ENCODE measurements around the gene ADCY9.
"Not testable (repeated sequence)": the region's sequence is repeated elsewhere in the genome, so short reads cannot be mapped to it uniquely, and the experiment has no call there.

ADCY9 gene

DNA sequence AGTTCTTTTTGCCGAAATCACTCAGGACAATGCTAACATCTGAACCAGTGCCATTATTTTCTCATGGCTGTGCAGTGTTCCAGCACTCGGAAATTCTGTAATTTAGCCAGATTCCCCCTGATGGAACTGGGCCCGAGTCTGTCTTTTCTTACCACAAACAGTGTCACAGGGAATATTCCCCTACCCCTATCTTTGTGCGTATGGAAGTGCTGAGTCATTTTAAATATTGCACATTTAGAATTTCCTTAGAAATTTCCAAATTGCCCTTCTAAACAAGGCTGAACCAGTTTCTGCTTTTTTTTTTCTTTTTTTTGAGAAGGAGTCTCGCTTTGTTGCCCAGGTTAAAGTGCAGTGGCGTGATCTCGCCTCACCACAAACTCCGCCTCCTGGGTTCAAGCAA, 147.7 kb downstream of the ADCY9 start:
- Histone ChIP-seq H3K36me3 (ENCODE audit: control insufficient read depth, insufficient read depth, low read length) (peaks cover 3% of the 10 kb centered on the region; the same call in 1 of the 2 replicates), H3K9ac (ENCODE audit: low read length) (no peak overlapping the region), H3K9me3 (ENCODE audit: control insufficient read depth, insufficient read depth, low read depth, low read length) (0 out of 2 replicates have a peak, but pooled peaks cover 3% of the 10 kb centered on the region), H3K27me3 (ENCODE audit: control insufficient read depth, insufficient read depth, low read length) (no peaks in the 10 kb centered on the region), H3K4me3 (ENCODE audit: low read depth, low read length) (no peak overlapping the region), H3K27ac (ENCODE audit: low read depth, low read length) (no peak overlapping the region), H3K4me1 (ENCODE audit: control insufficient read depth, insufficient read depth, low read length) (peaks cover 6% of the 10 kb centered on the region; the same call in 1 of the 2 replicates)

DNA sequence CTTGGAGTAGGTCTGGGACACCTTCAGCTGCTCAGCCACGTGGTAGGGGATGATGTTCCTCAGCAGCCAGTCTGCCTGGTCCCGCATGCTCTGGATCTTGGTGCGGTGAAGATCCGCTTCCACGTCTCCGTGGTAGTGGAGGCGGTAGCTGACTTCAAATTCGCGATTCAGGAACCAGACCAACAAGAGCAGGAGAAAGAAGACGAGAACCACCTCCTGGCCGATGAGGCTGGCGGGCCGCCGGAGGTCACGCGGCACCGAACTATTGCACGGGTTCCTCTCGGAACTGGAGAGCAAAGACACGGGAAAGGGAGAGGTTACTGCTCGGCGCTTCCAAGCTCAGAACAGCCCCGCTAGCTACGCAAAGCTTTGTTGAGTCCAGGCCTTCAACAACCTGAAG, 149.6 kb downstream of the ADCY9 start:
- H3K4me3 ChIP-seq (ENCODE audit: low read depth, low read length), result no peak overlapping the region
- H3K27me3 ChIP-seq (ENCODE audit: control insufficient read depth, insufficient read depth, low read length), result no peaks in the 10 kb centered on the region; the same call in 1 of the 2 replicates
- no peak overlapping the region for H3K9ac ChIP-seq (ENCODE audit: low read length)
- peaks cover 3% of the 10 kb centered on the region; the same call in 1 of the 2 replicates for H3K36me3 ChIP-seq (ENCODE audit: control insufficient read depth, insufficient read depth, low read length)
- no peak overlapping the region for H3K27ac ChIP-seq (ENCODE audit: low read depth, low read length)
- 0 out of 2 replicates have a peak, but pooled peaks cover 3% of the 10 kb centered on the region for H3K9me3 ChIP-seq (ENCODE audit: control insufficient read depth, insufficient read depth, low read depth, low read length)
- H3K4me1 ChIP-seq (ENCODE audit: control insufficient read depth, insufficient read depth, low read length), result peaks cover 11% of the 10 kb centered on the region

DNA sequence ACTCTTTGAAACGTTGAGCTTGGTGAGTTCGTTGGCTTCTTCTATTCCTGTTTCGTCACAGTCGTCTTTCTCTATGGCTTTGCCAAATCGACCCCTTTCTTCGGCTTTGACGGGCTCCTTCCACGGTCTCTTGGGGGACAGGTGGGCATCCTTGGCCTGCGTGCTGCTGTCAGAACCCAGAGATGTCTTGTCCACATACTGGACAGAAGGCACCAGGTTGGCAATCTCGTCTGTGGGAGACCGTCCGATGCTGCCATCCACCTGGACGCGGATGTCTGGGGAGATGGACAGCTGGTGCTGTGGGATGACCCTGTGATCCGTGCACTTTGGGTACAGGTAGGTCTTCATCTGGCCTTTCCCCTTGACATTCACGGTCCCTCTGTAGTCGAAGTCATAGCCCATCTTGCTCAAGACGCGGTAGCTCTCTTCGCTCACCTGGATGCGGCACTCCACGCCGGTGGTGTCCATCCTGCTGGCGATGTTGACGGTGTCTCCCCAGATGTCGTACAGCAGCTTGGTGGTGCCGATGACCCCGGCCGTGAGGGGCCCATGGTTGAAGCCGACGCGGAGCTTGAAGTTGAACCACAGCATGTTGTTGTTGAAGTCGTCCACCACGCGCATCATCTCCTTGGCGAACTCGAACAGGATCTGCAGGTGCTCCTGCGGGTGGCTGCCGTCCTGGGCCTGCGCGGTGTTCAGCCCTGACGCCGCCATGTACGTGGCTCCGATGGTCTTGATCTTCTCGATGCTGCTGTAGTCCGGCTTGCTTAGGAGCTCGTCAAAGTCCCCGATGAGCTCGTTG, 150.3 kb downstream of the ADCY9 start:
- peaks cover 11% of the 10 kb centered on the region for H3K4me1 ChIP-seq (ENCODE audit: control insufficient read depth, insufficient read depth, low read length)
- no peak overlapping the region for H3K27ac ChIP-seq (ENCODE audit: low read depth, low read length)
- no peaks in the 10 kb centered on the region; the same call in 1 of the 2 replicates for H3K27me3 ChIP-seq (ENCODE audit: control insufficient read depth, insufficient read depth, low read length)
- no peak overlapping the region for H3K9ac ChIP-seq (ENCODE audit: low read length)
- H3K36me3 ChIP-seq (ENCODE audit: control insufficient read depth, insufficient read depth, low read length), result peaks cover 3% of the 10 kb centered on the region; the same call in 1 of the 2 replicates
- 0 out of 2 replicates have a peak, but pooled peaks cover 3% of the 10 kb centered on the region for H3K9me3 ChIP-seq (ENCODE audit: control insufficient read depth, insufficient read depth, low read depth, low read length)
- no peak overlapping the region for H3K4me3 ChIP-seq (ENCODE audit: low read depth, low read length)

DNA sequence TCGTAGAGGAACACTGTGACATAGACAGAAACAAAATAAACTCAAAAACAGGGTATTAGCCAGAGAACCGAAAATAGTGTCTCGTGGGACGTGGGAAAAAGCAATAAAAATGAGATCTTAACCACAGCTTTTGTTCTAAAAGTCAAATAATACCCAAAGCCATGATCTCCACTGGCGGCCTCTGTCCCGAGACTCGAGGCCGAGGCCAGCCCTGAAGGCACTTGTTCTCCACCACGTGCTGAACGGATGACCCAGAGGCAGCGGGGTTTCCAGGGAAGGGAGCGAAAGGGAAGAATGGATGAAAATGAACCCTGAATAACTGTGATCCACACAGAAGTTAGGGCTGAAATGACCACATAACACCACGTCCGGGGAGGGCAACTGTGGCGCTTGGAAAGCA, 150.9 kb downstream of the ADCY9 start:
- Histone ChIP-seq H3K27me3 (ENCODE audit: control insufficient read depth, insufficient read depth, low read length) (no peaks in the 10 kb centered on the region; the same call in 1 of the 2 replicates), H3K9me3 (ENCODE audit: control insufficient read depth, insufficient read depth, low read depth, low read length) (0 out of 2 replicates have a peak, but pooled peaks cover 3% of the 10 kb centered on the region), H3K27ac (ENCODE audit: low read depth, low read length) (no peak overlapping the region), H3K9ac (ENCODE audit: low read length) (no peak overlapping the region), H3K4me1 (ENCODE audit: control insufficient read depth, insufficient read depth, low read length) (peaks cover 11% of the 10 kb centered on the region), H3K36me3 (ENCODE audit: control insufficient read depth, insufficient read depth, low read length) (peaks cover 3% of the 10 kb centered on the region; the same call in 1 of the 2 replicates), H3K4me3 (ENCODE audit: low read depth, low read length) (no peak overlapping the region)

DNA sequence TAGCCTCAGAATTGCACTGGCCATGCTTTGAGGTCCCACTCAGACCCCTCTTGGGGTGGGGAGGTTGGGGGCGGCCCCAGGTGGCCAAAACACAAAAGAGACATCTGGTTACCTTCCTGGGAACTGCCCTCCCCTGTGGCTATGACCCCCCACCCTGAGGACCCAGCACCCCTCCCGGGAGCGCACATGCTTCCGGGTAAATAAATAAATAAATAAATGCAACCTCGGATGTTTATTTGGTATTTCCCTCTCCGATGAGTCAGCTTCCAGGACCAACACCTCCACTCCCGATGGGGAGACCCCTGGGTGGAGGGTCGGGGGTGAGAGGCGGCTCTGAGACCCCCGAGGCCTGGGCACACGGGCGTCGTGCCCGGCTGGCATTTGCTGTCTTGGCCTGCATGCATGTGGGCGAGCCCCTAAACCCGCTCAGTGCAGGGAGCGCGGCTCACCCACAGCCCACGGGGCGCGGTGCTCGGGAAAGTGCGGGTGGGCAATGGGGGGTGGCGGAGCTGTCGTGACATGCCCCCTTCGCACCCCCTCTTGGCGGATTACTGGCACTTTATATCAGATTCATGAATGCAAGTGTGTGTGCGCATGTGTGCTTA, 151.5 kb downstream of the ADCY9 start:
- no peak overlapping the region for H3K9ac ChIP-seq (ENCODE audit: low read length)
- H3K27me3 ChIP-seq (ENCODE audit: control insufficient read depth, insufficient read depth, low read length), result no peaks in the 10 kb centered on the region; the same call in 1 of the 2 replicates
- peaks cover 11% of the 10 kb centered on the region for H3K4me1 ChIP-seq (ENCODE audit: control insufficient read depth, insufficient read depth, low read length)
- H3K4me3 ChIP-seq (ENCODE audit: low read depth, low read length), result no peak overlapping the region
- 0 out of 2 replicates have a peak, but pooled peaks cover 3% of the 10 kb centered on the region for H3K9me3 ChIP-seq (ENCODE audit: control insufficient read depth, insufficient read depth, low read depth, low read length)
- no peak overlapping the region for H3K27ac ChIP-seq (ENCODE audit: low read depth, low read length)
- H3K36me3 ChIP-seq (ENCODE audit: control insufficient read depth, insufficient read depth, low read length), result peaks cover 3% of the 10 kb centered on the region; the same call in 1 of the 2 replicates

DNA sequence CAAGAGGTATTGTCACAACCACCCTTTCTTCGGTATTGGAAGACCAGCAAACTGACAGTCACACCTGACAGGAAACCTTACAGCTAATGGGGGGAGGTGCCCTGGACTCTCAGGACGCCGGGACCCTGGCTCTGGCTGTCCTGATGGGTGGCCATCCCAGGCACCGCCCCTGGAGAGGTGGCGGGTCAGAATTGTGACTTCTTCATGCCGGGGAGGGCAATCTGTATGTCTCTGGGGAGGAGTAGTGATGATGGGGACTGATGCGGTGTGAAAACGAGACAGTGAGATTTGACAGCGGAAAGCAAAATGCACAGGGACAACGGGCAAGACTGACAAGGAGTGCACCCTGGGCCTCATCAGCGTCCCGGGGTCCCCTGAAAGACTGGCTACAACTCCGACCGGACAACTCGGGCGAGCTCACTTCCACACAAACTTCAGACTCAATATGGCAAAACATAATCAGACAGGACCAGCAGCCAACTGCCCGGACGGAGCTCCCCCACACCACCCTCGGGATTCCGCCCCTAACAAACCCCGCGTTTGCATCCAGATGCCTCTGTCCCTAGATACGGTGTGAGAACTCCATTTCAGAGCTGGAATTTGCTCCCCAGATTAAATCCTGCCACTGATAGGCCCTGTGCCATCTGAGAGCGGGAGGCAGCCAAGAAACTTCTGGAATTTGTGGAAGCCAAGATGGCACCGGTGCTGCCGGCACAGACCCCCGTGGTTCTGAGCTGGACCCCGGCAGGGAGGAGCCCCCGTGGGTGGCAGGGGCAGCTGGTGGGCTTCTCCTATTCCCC, 152.2 kb downstream of the ADCY9 start:
- Histone ChIP-seq H3K4me3 (ENCODE audit: low read depth, low read length) (no peak overlapping the region), H3K27me3 (ENCODE audit: control insufficient read depth, insufficient read depth, low read length) (no peaks in the 10 kb centered on the region; the same call in 1 of the 2 replicates), H3K9me3 (ENCODE audit: control insufficient read depth, insufficient read depth, low read depth, low read length) (0 out of 2 replicates have a peak, but pooled peaks cover 3% of the 10 kb centered on the region), H3K36me3 (ENCODE audit: control insufficient read depth, insufficient read depth, low read length) (peaks cover 3% of the 10 kb centered on the region; the same call in 1 of the 2 replicates), H3K9ac (ENCODE audit: low read length) (no peak overlapping the region), H3K4me1 (ENCODE audit: control insufficient read depth, insufficient read depth, low read length) (peaks cover 11% of the 10 kb centered on the region), H3K27ac (ENCODE audit: low read depth, low read length) (no peak overlapping the region)

DNA sequence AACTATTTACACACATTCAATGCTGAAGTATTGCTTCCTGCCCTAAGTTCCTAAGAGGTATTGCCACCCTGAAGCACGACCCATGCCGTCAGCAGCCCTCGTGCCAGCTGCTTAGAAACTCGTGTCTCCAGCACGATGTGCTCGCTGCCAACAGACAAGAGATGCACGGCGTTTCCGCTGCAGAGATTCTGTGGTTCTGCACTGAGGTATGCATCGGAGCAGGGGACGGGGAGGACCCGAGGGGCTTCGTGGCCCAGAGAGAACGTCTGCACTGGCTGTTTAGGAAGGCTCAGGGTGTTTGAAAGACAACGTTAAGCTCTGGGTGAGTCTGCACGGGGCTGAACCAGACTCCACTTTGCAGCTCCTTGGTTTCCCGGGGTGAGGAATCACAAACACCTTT, 153.0 kb downstream of the ADCY9 start:
- Histone ChIP-seq H3K27ac (ENCODE audit: low read depth, low read length) (no peak overlapping the region), H3K4me3 (ENCODE audit: low read depth, low read length) (no peak overlapping the region), H3K4me1 (ENCODE audit: control insufficient read depth, insufficient read depth, low read length) (peaks cover 11% of the 10 kb centered on the region), H3K36me3 (ENCODE audit: control insufficient read depth, insufficient read depth, low read length) (peaks cover 3% of the 10 kb centered on the region; the same call in 1 of the 2 replicates), H3K9me3 (ENCODE audit: control insufficient read depth, insufficient read depth, low read depth, low read length) (0 out of 2 replicates have a peak, but pooled peaks cover 3% of the 10 kb centered on the region), H3K27me3 (ENCODE audit: control insufficient read depth, insufficient read depth, low read length) (no peaks in the 10 kb centered on the region; the same call in 1 of the 2 replicates), H3K9ac (ENCODE audit: low read length) (no peak overlapping the region)

DNA sequence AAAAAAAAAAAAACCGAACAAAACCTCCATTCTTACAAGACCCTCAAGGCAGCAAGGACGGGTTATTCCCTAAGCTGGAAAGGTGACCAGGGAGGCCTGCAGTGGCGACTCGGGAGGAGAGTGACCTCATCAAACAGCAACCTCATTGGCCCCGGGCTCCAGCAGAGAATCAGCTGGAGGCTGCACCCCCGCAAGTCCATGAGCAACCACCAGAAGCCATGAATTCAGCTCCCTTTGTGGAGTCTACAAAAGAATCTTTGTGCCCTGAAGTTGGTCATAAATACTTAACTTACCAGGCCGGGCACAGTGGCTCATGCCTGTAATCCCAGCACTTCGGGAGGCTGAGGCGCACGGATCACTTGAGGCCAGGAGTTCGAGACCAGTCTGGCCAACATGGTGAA, 154.8 kb downstream of the ADCY9 start:
- H3K4me1 ChIP-seq (ENCODE audit: control insufficient read depth, insufficient read depth, low read length), result peaks cover 17% of the 10 kb centered on the region
- H3K4me3 ChIP-seq (ENCODE audit: low read depth, low read length), result no peak overlapping the region
- H3K9ac ChIP-seq (ENCODE audit: low read length), result no peak overlapping the region
- H3K36me3 ChIP-seq (ENCODE audit: control insufficient read depth, insufficient read depth, low read length), result peaks cover 3% of the 10 kb centered on the region; the same call in 1 of the 2 replicates
- no peaks in the 10 kb centered on the region; the same call in 1 of the 2 replicates for H3K27me3 ChIP-seq (ENCODE audit: control insufficient read depth, insufficient read depth, low read length)
- H3K9me3 ChIP-seq (ENCODE audit: control insufficient read depth, insufficient read depth, low read depth, low read length), result 0 out of 2 replicates have a peak, but pooled peaks cover 3% of the 10 kb centered on the region
- no peak overlapping the region for H3K27ac ChIP-seq (ENCODE audit: low read depth, low read length)

DNA sequence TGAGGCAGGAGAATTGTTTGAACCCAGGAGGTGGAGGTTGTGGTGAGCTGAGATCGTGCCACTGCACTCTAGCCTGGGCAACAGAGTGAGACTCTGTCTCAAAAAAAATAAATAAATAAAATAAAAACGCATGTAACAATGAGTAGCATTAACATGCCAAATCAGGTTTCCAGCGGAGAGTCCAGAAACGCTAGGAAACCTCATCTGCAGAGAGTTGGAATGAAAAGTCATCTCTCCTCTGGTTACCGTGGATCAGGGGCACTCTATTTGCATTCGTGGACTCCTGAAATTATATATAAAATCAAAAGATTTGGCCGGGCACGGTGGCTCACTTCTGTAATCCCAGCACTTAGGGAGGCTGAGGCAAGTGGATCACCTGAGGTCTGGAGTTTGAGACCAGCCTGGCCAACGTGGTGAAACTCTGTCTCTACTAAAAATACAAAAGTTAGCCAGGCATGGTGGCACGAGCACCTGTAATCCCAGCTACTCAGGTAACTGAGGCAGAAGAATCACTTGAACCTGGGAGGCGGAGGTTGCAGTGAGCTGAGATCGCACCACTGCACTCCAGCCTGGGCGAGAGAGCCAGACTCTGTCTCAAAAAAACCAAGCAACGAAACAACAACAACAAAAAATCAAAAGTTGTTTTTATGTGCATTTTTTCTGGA, 156.2 kb downstream of the ADCY9 start:
- H3K9ac ChIP-seq (ENCODE audit: low read length); H3K27ac ChIP-seq (ENCODE audit: low read depth, low read length); H3K27me3 ChIP-seq (ENCODE audit: control insufficient read depth, insufficient read depth, low read length); H3K9me3 ChIP-seq (ENCODE audit: control insufficient read depth, insufficient read depth, low read depth, low read length); H3K36me3 ChIP-seq (ENCODE audit: control insufficient read depth, insufficient read depth, low read length); H3K4me3 ChIP-seq (ENCODE audit: low read depth, low read length): not testable (repeated sequence)
- peaks cover 17% of the 10 kb centered on the region for H3K4me1 ChIP-seq (ENCODE audit: control insufficient read depth, insufficient read depth, low read length)

DNA sequence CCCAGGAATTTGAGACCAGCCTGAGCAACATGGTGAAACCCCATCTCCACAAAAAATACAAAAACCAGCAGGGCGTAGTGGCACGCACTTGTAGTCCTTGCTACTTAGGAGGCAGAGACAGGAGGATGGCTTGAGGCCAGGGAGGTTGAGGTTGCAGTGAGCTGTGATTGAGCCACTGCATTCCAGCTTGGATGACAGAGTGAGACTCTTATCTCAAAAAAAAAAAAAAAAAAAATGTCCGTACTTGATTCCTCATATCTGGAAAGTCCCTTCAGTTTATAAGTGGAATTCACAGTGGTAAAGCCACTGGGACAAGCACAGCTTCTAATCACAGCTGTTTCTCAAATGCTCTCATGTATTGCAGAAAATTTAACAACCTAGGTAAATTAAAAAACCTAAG, 157.1 kb downstream of the ADCY9 start:
- Histone ChIP-seq H3K4me1 (ENCODE audit: control insufficient read depth, insufficient read depth, low read length) (peaks cover 14% of the 10 kb centered on the region), H3K4me3 (ENCODE audit: low read depth, low read length) (no peak overlapping the region), H3K27me3 (ENCODE audit: control insufficient read depth, insufficient read depth, low read length) (no peaks in the 10 kb centered on the region; the same call in 1 of the 2 replicates)

More for the DNA sequence above, 157.1 kb downstream of the ADCY9 start:
- no peak overlapping the region for H3K9ac ChIP-seq (ENCODE audit: low read length)
- no peak overlapping the region for H3K27ac ChIP-seq (ENCODE audit: low read depth, low read length)
- no peaks in the 10 kb centered on the region for H3K9me3 ChIP-seq (ENCODE audit: control insufficient read depth, insufficient read depth, low read depth, low read length)
- no peaks in the 10 kb centered on the region for H3K36me3 ChIP-seq (ENCODE audit: control insufficient read depth, insufficient read depth, low read length)
